Testis (tissue), 3 donors: ENCODE results near the gene PLXNA1. TPM values are rescaled to one million over a fixed set of nuclear protein-coding genes. Genes with fewer than 3 reads are reported as not detected.

Experiments used
- DNase-seq: peaks from one replicate; pipeline ENCODE4 v3.0.0-alpha.2; 2019
- H3K27ac ChIP-seq, 2 donors: fragments of 200-600 bp; sonication (generic); one replicate each; pipeline ENCODE4 v1.5.1; 2019
- H3K27me3 ChIP-seq: fragments of 200-600 bp; sonication (generic); one replicate; pipeline ENCODE4 v1.5.1; 2019
- H3K36me3 ChIP-seq: fragments of 200-600 bp; sonication (generic); one replicate; pipeline ENCODE4 v1.5.1; 2017; ENCODE audit warnings: low read depth; ENCODE audit errors: missing control alignments
- H3K4me1 ChIP-seq: fragments of 200-600 bp; sonication (generic); one replicate; pipeline ENCODE4 v1.5.1; 2019
- H3K4me3 ChIP-seq, 2 donors: fragments of 200-600 bp; sonication (generic); one replicate each; pipeline ENCODE4 v1.5.1; 2017 to 2019
- H3K9me3 ChIP-seq: fragments of 200-600 bp; sonication (generic); one replicate; pipeline ENCODE4 v1.5.1; 2017
- CTCF ChIP-seq, 3 experiments: fragments of 450-650 bp in 2 of 3; fragments of 200-600 bp in 1 of 3; sonication (generic) in 1 of 3; IDR thresholded peaks; one replicate each; pipeline ENCODE4 v1.5.1; 2016 to 2019; ENCODE audit warnings: antibody characterized with exemption in 3 of 3, mild to moderate bottlenecking in 2 of 3, moderate library complexity in 1 of 3
- POLR2A ChIP-seq: fragments of 450-650 bp; IDR thresholded peaks from one replicate; pipeline ENCODE4 v1.6.1; 2017; ENCODE audit warnings: antibody characterized with exemption, mild to moderate bottlenecking, moderate library complexity
- WGBS, 2 donors: methylation state at CpG; one replicate each; pipeline ENCODE4 v1.1.5; 2018; 5-methylcytosine and 5-hydroxymethylcytosine counted together
- intact Hi-C: fragments of 100-400 bp; cut with DNase I; formaldehyde crosslinking; loops from one replicate; pipeline ENCODE4 v1.15.1; 2023; ENCODE audit warnings: low total_unique reads
- polyA plus RNA-seq: library from polyadenylated mRNA; stranded (reverse); fragments of 350-450 nt; fragmentation: Illumina TruSeq; extraction: RNeasy Lipid Tissue Mini Kit (QIAGEN cat#74804); gene quantifications from one replicate; pipeline ENCODE4 v1.2.3, GENCODE V29; 2014; ENCODE audit warnings: low read depth, low replicate concordance; ENCODE audit not compliant: insufficient read depth
- total RNA-seq, 2 donors: library from RNA; depleted of rRNA; stranded (reverse); fragments of >200 nt; gene quantifications; one replicate each; pipeline ENCODE4 v1.2.3, GENCODE V29; 2016

Gene PLXNA1
- total and polyA plus RNA-seq, 3 donors from 2014 or later = 29.3 to 79.7 (median 65.8) TPM

- DNase-seq = no peak
- Histone ChIP-seq H3K27me3 (no peaks in the 10 kb centered on the region), H3K9me3 (no peaks in the 10 kb centered on the region), H3K27ac (no peak overlapping the region), H3K4me1 (no peaks in the 10 kb centered on the region), H3K36me3 (no peaks in the 10 kb centered on the region), H3K4me3 (no peak overlapping the region)
- intact Hi-C loops = no loop called here
- TF ChIP-seq CTCF (IDR thresholded peaks at IDR 0.05) = no peak
- TF ChIP-seq POLR2A = no peak
- 95 to 96% methylated on average over 5 to 25 of the region's 30 CpGs for WGBS, 2 donors
Measured at GRCh38 chr3:127028781-127029657, 46.1 kb downstream of the PLXNA1 start.

- Histone ChIP-seq H3K9me3 (no peaks in the 10 kb centered on the region), H3K27me3 (no peaks in the 10 kb centered on the region), H3K27ac (no peak overlapping the region), H3K4me1 (no peaks in the 10 kb centered on the region), H3K36me3 (no peaks in the 10 kb centered on the region), H3K4me3 (no peak overlapping the region)
- TF ChIP-seq POLR2A (no peak), CTCF (IDR thresholded peaks at IDR 0.05) (no peak)
- no peak for DNase-seq
- intact Hi-C loops = no loop called here
- WGBS, 2 donors = 94 to 96% methylated on average over 14 to 42 of the region's 42 CpGs
Measured at GRCh38 chr3:127029658-127030507, 47.0 kb downstream of the PLXNA1 start.

GRCh38 chr3:127030508-127031412, 47.8 kb downstream of the PLXNA1 start:
- H3K4me3 ChIP-seq = no peak overlapping the region
- no peak for DNase-seq
- H3K9me3 ChIP-seq = no peaks in the 10 kb centered on the region
- TF ChIP-seq CTCF (IDR thresholded peaks at IDR 0.05) (no peak), POLR2A (no peak)
- H3K36me3 ChIP-seq = no peaks in the 10 kb centered on the region
- H3K27ac ChIP-seq = no peak overlapping the region
- H3K27me3 ChIP-seq = no peaks in the 10 kb centered on the region
- WGBS, 2 donors = 94% methylated on average over 7 to 19 of the region's 19 CpGs
- no peaks in the 10 kb centered on the region for H3K4me1 ChIP-seq
- intact Hi-C loops = no loop called here

GRCh38 chr3:127031413-127031810, 48.5 kb downstream of the PLXNA1 start:
- H3K27me3 ChIP-seq = no peaks in the 10 kb centered on the region
- H3K27ac ChIP-seq = no peak overlapping the region
- no peaks in the 10 kb centered on the region for H3K4me1 ChIP-seq
- H3K36me3 ChIP-seq = no peaks in the 10 kb centered on the region
- WGBS, 2 donors = 91 to 94% methylated on average over 6 to 9 of the region's 9 CpGs
- no peak overlapping the region for H3K4me3 ChIP-seq
- no peaks in the 10 kb centered on the region for H3K9me3 ChIP-seq
- no peak for TF ChIP-seq POLR2A
- no peak for TF ChIP-seq CTCF (IDR thresholded peaks at IDR 0.05)
- intact Hi-C loops = no loop called here
- no peak for DNase-seq
